Measurements from ENCODE around the gene RABEP2. TPM values are rescaled to one million over a fixed set of nuclear protein-coding genes. Genes with fewer than 3 reads are reported as not detected.

The RABEP2 gene
- 43.4 and 49.7 TPM in 2 replicates for total RNA-seq

GRCh38 chr16:28924762-28925385 is at the start of gene RABEP2:
Gene RABEP2 (minus strand): TSS chr16:28925238. CDS start chr16:28925163, 75 bp downstream.

GRCh38 chr16:28974437-28975157 is 49.6 kb upstream of the RABEP2 start, which contains the start of gene SPNS1:
Gene SPNS1 (plus strand): TSS chr16:28974778. CDS start chr16:28975152, 374 bp downstream.

GRCh38 chr16:28950648-28951409 is 25.8 kb upstream of the RABEP2 start, which contains the start of gene NFATC2IP:
Gene NFATC2IP (plus strand): TSS chr16:28950937. CDS start chr16:28951012, 75 bp downstream.

GRCh38 chr16:28931801-28932225 is 6.8 kb upstream of the RABEP2 start, which contains the start of gene CD19:
Gene CD19 (plus strand): TSS chr16:28931971. CDS start chr16:28932001, 30 bp downstream.

GRCh38 chr16:28878083-28878926 is 46.7 kb downstream of the RABEP2 start, which contains the start of gene ATP2A1:
Gene ATP2A1 (plus strand): TSS chr16:28878488. CDS start chr16:28878672, 184 bp downstream.

Small RNA genes within 50 kb of the gene (small RNA-seq; reads per million reads assigned to genes)
- not detected for gene RF00416

Other genes starting within 250 kb of the RABEP2 start
- 84.9 and 123 TPM in 2 replicates for gene EIF3C, start 213.8 kb downstream of the RABEP2 start, total RNA-seq
- 4.1 and 4.9 TPM in 2 replicates for gene NPIPB9, start 173.5 kb downstream of the RABEP2 start, total RNA-seq
- 69.8 and 80.0 TPM in 2 replicates for gene ATXN2L, start 102.2 kb downstream of the RABEP2 start, total RNA-seq
- 145 TPM in 2 replicates for gene TUFM, start 78.9 kb downstream of the RABEP2 start, total RNA-seq
- gene SH2B1, start 61.4 kb downstream of the RABEP2 start, total RNA-seq = 17.8 and 19.6 TPM in 2 replicates
- gene ATP2A1, start 46.8 kb downstream of the RABEP2 start, total RNA-seq = 0.19 and 1.6 TPM in 2 replicates
- not detected in 2 replicates for gene CD19, start 6.7 kb upstream of the RABEP2 start, total RNA-seq
- 32.7 and 36.5 TPM in 2 replicates for gene NFATC2IP, start 25.7 kb upstream of the RABEP2 start, total RNA-seq
- 49.9 and 55.9 TPM in 2 replicates for gene SPNS1, start 49.5 kb upstream of the RABEP2 start, total RNA-seq
- 0.67 and 2.3 TPM in 2 replicates for gene LAT, start 59.8 kb upstream of the RABEP2 start, total RNA-seq